ENCODE results near the gene MCC.

Gene MCC

DNA sequence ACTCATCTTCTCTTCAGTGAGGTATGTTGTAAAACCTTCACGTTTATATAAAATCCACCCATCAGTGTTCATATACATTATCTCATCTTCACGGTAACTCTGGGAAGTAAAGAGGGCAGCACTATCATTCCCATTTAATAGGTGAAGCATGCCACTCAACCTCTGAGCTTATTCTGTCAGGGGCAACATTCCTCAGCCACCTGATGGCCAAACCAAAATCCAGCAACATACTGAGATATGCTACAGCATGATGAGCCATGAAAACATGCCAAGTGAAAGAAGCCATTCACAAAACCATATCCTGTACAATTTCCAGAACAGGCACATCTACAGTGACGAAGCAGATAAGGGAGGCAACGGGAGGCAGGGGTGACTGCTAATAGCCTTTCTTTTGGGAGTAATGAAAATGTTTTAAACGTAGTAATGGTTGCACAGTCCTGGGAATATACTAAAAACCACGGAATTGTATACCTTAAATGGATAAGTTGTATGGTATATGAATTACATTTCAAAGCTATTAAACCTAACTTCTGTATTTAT, 220.8 kb downstream of the MCC start:
- no peak for DNase-seq

DNA sequence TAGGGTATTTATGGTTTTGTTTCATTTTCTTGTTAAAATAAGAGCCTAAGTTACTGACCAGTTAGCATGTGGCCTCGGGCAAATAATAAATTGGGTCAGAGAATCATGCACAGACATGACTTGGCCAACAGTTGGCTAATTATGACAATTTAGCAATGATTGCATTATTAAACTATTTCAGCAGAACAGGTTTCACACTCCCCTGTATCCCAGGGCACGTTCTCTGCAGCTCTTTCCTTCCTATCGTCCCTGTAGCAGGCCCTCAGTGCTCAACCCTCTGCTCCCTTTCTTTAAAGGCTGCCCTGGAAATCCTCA, 221.4 kb downstream of the MCC start:
- no peak for DNase-seq

DNA sequence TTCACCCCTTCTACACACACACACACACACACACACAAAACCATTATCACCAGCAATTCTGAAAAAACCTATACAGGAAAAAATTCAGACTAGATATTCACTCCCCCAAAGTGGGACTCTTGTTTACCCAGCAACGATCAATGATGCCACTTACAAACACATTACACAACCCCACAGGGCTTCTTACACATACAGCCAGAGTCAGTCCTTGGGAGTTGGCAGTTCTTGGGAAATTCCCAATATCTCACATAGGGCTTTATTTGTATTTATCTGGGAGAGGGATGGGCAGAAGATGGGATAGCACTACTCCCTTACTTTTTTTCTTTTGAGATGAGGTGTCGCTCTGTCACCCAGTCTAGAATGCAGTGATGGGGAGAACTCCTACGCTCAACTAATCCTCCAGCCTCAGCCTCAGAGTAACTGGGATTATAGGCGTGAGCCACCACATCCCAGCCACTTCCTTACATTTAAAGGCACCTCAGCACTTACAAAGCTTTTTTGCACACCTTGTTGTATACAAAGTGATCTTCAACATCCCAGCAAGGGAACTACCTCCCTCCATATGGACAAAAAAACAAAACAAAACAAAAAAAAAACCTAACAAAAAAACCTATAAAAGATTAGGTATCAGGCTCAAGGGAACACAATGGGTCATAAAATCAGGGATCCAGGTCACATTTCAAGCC, 221.9 kb downstream of the MCC start:
- no peak for DNase-seq

DNA sequence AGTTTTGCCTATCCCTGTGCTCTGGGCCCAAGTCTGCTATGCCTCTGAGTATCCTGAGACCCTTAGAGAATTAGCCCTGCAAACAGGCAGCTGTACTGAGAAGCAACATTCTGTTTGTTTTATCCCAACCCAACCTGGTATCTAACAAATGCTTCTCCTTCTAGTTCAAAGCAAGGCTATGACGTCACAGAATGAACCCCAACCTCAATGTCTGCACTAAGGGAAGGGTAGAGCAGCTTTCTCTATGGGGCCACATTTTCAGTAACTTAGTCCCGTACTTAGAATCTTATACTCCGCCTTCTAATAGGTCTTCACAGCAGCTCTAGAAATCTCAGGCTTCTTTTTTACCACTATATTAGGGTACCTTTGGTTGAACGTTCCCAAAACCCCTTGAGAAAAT, 223.1 kb downstream of the MCC start:
- no peak for DNase-seq

DNA sequence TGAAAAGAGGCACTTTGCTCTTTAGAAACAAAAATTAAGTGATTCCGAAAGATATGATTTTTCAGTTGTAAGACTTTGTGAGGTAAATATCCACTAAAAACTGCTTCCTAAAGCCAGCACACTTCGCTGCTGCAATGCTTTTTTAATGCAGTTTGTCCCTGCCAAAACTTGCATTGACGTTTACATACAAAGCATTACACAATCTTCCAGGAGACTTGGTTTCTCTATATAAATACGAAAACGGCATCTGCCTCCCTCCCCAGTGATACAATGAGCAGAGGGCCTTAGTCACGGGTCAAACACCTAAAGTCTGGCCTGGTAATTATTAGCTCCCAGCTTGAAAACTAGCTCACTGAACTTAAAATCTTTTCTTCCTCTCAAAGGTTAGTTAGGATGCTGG, 224.2 kb downstream of the MCC start:
- no peak for DNase-seq

DNA sequence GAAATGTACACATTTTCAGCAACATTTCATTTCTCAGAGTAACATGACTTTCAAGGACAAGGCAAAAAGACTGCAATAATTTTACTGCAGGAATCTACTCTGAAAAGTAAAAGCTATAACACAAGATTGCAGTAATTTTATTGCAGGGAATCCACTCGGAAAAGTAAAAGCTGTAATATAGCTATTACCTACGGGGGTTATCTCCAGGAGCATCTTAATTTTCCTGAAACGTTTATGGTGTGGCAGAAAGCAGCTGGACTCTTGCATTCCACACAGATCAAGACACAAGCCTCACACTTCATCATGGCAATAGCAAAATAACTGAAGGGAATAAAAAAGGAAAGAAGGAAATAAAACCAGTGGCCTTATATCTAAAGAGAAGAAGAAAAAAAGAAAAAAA, 224.7 kb downstream of the MCC start:
- no peak for DNase-seq

DNA sequence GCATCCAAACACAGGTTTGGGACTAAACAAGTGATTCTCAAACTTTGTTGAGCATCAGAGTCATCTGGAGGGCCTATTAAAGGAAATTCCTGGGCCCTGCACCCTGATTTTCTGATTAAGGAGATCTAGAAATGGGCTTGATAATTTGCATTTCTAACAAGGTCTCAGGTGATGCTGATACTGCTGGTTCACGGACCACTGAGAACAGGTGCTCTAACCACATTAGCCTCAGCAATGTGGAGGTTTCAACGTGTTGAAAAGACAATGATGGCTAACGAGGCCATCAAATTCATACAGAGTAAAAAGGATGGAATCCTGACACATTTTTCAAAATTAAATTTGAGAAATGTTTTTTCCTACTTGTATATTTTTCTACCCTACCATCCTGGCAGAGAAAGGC, 225.6 kb downstream of the MCC start:
- no peak for DNase-seq

DNA sequence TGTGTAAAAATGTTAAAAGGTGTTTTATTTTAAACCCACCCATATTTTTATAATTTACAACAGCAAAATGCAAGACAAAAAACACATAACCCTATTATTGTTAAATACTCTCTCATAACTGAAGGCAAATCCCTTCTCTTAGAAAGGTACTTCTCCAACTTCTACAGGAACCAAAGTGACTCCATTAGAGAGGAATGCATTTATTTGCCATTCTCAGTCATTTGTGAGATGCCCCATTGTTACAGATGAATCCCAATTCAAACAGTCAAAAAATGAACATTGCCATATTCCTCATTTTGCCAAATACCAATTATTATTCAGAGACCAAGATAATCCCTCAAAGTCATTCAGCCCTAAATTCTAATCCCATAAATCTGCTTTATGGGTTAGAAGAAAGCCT, 229.2 kb downstream of the MCC start:
- DNase-seq, result no peak

DNA sequence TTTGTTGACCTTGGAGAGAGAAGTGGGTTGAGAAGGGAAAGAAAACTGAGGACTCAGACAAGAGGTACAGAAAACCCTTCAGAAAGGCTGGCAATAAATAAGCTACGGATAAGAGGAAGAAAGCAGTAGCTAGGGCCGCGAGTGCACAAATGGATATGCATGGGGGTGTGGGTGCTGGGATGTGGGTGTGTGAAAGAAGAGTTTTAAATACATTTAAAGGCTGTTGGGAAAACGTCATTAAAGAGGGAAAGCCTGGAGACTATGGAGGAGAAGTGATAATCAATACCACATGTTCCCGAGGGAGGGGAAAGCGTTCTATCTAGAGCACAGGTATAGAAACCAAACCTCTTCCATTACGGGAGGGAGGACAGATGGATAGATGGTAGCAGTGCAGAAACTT, 230.7 kb downstream of the MCC start:
- no peak for DNase-seq

DNA sequence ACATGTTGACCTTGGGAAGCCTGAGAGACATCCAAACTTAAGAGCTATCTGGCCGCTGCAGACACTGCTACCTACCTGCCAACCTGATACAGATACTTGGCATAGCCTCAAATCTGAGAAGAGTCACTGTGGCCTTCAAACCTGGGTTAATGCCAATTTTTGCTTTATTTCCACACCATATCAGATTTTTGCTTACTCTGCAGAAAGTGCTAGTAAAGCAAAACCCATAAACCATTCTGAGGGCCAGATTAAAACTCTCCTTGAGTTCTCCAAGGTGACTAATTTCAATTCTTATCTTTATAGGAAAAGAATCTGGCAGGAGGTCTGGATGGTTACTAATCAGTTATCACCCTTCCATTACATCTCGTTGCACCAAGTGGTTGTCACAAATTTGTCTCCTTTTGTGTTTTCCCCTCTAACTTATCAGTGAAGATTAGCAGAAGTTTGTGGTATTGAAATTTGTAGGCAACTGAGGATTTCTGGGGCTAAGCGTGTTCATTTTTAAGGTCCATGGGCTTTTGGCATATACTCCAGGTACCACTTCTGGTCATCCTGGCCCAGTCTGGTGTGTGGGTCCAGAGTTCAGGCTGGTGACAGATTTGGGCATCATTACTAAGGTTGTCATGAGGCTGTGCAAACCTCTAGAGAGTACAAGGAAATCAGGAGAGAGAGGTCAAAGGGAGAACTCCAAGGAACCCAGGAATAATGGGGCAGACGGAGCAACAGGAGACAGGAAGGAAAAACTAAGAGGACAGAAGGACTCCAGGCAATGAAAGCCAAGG, 231.4 kb downstream of the MCC start:
- DNase-seq, result no peak

DNA sequence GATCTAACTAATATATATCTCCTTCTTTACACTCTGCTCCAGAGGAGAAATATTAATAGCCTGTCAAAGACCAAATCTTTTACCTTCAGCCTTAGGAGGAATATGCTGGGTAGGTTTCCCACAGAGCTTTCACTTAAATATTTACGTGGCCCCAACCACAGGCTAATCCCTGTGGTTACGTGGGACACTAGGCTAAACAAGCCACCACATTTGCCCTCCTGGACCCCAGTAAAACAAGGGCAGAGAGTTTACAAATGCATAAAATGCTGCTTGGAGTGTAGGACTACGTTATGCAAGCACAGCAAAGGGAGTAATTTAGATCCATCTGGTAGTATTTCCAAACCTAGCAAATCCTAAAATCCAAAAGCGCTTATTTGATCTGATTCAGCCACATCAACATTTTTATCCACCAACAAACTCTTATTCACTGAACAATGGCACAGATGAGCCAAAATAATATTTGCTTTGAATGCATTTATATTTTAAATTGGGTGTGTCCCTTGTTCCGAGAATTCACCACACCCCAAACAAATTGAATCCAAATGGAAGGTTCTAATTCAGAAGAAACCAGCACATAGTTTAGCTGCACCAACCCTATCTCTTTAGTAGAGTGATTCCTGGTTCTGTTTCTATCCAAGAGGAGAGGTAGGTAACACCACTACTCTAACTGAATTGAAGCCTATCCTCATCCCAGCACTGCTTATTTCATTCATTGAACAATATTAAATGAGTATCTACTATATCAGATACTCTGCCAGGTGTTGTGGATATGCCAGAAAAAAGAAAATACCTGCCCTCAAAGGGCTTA, 232.5 kb downstream of the MCC start:
- no peak for DNase-seq

DNA sequence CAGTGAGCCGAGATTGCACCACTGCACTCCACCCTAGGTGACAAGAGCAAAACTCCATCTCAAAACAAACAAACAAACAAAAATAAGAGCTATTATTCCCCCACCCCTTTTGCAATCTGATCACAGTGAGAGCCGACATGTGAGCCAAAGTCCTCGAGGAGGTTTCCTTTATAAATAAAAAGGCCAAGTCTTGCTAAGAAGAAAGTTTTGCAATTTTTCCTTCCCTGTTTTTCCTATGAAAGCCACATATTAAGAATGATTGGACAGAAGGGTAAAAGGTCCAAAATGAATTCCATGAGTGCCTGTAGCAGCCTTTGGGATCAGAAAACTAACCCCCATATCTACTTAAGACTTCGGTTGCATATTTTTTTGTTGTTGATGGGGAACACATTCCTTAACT, 233.1 kb downstream of the MCC start:
- no peak for DNase-seq

DNA sequence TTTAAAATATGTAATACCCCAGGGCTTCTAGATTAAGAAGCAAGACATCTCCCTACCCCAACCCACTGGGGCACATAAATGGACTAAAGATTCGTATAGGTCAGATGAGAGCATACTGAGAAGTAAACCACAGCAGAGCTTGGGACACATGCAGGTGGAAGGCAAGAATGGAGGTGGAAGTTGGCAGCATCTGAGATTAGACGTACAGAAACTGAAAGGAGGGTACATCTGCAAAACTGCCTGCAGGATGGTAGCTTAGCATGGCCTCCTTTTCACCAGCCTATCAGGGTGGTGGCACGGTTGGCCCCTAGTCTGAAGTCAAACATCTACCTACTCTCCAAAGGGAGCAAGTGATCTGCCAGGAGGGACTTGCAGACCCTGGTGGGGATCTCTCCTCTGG, 235.2 kb downstream of the MCC start:
- DNase-seq, result no peak

DNA sequence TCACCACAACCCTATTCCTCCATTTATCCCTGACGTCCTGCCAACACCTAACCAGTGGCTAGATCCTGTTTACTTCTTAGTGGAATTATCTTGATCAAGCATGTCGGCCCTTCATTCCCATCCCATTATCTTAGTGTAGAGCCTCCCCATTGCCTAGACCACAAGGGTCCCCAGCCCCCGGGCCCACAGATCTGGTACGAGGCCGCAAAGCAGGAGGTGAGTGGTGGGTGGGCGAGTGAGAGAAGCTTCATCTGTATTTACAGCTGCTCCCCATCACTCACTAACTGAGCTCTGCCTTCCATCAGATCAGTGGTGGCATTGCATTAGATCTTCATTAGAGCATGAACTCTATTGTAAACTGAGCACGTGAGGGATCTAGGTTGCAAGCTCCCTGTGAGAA, 236.2 kb downstream of the MCC start:
- no peak for DNase-seq

DNA sequence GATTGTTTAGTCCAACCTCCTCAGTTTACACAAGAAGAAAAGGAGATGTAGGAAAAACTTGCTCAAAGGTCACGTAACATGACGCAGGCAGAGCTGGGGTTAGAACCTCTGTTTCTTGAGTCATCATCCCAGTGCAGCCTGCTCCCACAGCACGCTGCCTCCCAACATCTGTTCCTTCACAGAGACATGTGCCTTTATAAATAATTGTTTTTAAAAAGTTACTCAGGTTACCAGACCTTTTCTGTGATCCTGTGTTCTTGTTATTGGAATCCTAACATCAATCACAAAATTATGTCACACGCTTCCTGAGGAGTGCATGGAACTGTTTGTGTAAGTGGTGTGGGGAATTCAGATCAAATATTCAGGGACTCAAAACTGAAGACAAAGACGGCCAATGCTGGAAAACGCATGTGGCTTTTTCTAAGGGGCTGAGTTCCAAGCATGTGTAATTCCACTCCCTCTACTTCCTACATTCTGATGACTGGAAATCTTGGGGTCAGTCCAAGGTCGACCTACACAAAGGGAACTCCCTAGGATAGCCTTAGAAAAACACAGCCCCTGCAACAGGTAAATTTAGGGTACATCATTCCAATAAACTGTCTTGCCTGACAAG, 237.8 kb downstream of the MCC start:
- DNase-seq, result no peak

DNA sequence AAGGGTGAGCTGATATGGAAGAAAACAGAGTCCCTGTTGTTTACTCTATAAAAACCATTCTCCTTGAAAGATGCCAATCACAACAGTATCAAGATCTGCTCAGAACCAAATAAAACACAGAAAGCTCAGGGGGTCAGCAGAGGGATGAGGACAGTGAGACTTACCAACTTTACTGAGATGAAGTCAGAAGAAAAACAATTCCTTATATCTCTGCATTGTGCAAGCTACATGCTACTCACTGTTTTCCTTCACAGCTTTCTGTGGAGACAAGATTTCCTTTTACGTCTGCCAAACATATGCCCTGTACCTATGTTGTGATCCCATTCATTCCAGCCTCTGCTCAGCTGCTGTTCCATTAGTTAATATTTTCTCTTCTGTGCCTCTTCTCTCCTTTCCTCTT, 239.0 kb downstream of the MCC start:
- DNase-seq, result no peak

DNA sequence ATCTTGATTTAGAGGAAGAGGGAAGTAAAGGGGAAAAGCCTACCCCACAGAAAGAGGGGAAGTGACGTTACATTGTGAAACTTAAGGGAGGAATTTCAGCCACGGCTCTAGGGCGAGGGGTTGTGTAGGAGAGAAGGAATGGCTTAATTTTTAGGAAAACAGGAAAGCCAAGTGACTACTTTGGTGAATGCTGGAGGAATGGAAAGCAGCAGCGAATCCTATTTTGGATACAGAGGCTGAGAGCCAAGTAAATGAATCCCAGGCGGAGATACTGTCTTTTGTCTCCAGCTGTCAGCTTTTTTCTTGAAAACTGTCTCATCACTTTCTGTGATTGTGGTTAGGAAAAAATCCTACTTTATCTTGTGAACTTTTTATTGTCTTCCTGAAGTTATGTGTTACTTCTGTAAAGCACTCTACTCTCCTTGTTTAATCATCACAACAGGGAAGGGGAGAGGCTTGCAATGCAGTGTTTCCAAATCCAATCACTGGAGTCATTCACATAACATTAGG, 241.8 kb downstream of the MCC start:
- no peak for DNase-seq

DNA sequence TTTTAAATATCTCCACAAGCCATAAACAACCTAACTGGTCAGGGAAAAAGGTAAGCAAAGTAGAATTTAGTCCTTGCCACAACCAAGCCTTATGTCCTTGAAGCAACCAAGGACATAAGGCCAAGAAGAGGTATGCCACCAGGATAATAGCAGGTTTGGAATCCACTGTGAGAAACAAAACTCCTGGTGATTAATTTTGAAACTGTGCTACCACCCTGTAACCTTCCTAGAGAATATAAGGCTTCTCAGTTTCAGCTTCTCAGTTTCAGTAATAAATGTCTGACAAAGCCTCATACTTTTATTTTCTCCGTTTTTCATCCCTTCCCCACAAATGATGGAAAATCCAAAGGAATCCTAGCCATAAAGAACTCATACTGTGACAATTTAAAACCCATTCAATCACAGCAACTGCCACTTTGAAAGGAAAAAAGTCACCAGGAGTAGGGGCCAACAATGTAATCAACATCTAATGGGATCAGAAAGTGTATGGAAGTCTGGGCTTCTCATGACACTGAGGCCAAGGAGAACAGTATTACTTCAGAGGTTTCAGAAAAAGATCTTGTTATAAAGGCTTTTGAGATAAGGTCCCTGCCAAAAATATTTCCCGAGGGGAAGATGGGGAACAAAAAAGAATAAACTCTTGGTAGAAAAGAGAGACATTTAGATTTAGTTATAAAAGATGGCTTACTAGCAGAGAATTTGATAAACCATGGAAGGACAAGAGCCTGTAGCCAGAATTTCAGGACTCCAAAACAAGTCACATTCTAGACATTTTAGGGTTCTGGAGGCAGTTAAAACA, 242.6 kb downstream of the MCC start:
- no peak for DNase-seq

DNA sequence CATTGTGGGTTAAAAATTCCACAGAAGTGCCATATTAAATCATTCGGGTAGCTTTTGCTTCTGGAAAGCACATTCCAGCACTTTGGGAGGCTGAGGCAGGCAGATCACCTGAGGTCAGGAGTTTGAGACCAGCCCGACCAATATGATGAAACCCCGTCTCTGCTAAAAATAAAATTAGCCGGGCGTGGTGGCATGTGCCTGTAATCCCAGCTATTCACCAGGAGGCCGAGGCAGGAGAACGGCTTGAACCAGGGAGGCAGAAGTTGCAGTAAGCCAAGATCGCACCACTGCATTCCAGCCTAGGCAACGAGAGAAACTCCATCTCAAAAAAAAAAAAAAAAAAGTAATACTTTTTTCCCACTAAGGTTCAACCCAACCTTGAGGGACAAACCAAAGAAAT, 243.3 kb downstream of the MCC start:
- DNase-seq, result no peak

DNA sequence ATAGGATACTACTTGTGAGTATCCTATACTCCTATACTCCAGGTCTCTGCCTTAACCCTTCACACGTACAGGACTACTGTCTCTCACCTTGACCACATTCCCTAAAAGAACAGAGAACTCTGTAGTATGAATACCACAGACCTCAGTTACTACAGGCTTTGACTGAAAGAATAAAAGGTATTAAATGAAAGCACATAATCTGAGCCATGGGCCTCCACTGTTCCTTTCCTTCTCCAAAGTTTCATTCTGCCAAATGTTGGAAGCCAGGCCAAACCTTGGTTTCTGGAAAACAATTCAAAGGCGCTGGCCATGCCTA, 244.9 kb downstream of the MCC start:
- no peak for DNase-seq

DNA sequence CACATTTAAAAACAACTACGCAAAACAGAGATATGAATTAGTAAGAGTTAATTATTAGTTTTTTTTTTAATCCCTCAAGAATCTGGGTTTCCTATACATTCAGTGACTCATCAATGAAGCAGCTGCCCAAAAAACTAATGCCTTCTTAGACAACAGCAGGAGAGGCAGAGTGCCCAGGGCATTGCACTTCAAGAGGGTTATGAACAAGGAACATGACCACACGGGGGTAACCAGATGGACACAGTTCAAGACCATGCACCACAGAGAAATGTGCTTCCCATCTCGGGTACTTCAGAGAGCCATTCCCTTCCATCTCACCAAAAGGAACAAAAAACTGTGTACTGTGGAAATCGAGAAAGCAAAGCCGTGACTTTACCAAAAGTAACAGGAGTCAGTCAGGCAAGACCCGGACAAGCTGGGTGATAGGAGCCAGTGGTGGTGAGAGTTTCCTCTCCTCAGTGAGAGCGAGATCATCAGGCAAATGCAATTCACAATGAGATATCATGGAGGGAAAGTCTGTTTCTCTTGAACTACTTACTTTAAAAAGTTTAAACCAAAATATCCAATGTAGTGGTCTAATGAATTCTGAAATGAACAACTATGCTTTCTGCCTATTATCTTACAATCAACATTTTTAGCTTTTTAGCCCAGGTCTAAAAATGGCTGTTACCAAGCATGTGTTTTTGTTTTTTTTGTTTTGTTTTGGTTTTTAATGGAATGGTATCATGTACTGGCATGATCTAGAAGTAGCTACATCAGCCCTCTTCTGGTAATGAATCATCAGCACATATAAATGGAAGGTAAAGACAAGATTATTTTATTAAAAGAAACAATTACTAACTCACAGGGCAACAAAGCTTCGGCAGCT, 245.5 kb downstream of the MCC start:
- DNase-seq, result no peak

Data from DMS153 (cell line).